GM23338 (cell line): Measurements from ENCODE around the gene MYO9B. TPM values are rescaled to one million over a fixed set of nuclear protein-coding genes. Genes with fewer than 3 reads are reported as not detected.

Experiments used
- ATAC-seq: fragments of 200-7000 bp; cut with Tn5 transposase; 3 replicates; pipeline ENCODE4 v1.9.1; 2020
- DNase-seq: peaks from one replicate; pipeline ENCODE4 v3.0.0-alpha.2; 2015; ENCODE audit warnings: low spot score
- H2AFZ ChIP-seq: fragments of 200-600 bp; sonication (generic); 2 replicates; pipeline ENCODE4 v1.8.0; 2016; ENCODE audit warnings: antibody characterized with exemption, mild to moderate bottlenecking, moderate library complexity
- H3F3A ChIP-seq: fragments of 200-600 bp; sonication (generic); replicated peaks from 2 replicates; pipeline ENCODE4 v1.8.0; 2017; ENCODE audit warnings: antibody characterized with exemption, mixed run types, low read depth
- H3K27ac ChIP-seq: fragments of 200-600 bp; sonication (generic); 2 replicates; pipeline ENCODE4 v1.6.1; 2016; ENCODE audit warnings: low read depth
- H3K27me3 ChIP-seq: fragments of 200-600 bp; sonication (generic); 2 replicates; pipeline ENCODE4 v1.8.0; 2016; ENCODE audit warnings: mild to moderate bottlenecking, mixed run types, moderate library complexity; ENCODE audit not compliant: insufficient read depth
- H3K36me3 ChIP-seq: fragments of 200-600 bp; sonication (generic); 2 replicates; pipeline ENCODE4 v1.8.0; 2016; ENCODE audit warnings: mild to moderate bottlenecking; ENCODE audit not compliant: insufficient read depth
- H3K4me1 ChIP-seq: fragments of 200-600 bp; sonication (generic); 2 replicates; pipeline ENCODE4 v1.8.0; 2016; ENCODE audit warnings: mild to moderate bottlenecking, moderate library complexity; ENCODE audit not compliant: insufficient read depth
- H3K4me2 ChIP-seq: fragments of 200-600 bp; sonication (generic); 2 replicates; pipeline ENCODE4 v1.7.1; 2017; ENCODE audit warnings: mixed run types
- H3K4me3 ChIP-seq: fragments of 200-600 bp; sonication (generic); 2 replicates; pipeline ENCODE4 v1.6.1; 2016; ENCODE audit warnings: mixed run types
- H3K79me2 ChIP-seq: fragments of 200-600 bp; sonication (generic); replicated peaks from 2 replicates; pipeline ENCODE4 v1.8.0; 2017; ENCODE audit warnings: mild to moderate bottlenecking; ENCODE audit not compliant: insufficient read depth
- H3K9me2 ChIP-seq: fragments of 200-600 bp; sonication (generic); 2 replicates; pipeline ENCODE4 v1.8.0; 2017; ENCODE audit not compliant: insufficient read depth
- H4K20me1 ChIP-seq: fragments of 200-600 bp; sonication (generic); replicated peaks from 2 replicates; pipeline ENCODE4 v1.8.0; 2017; ENCODE audit warnings: mild to moderate bottlenecking; ENCODE audit not compliant: insufficient read depth
- H3K27ac Mint-ChIP-seq: 2 replicates; pipeline ENCODE4 v1.8.0; 2020; ENCODE audit warnings: inconsistent platforms, mild to moderate bottlenecking, moderate library complexity, mixed read lengths
- H3K27me3 Mint-ChIP-seq: 3 replicates; pipeline ENCODE4 v1.8.0; 2022; ENCODE audit warnings: low read depth, mild to moderate bottlenecking, moderate library complexity, mixed read lengths, inconsistent platforms; ENCODE audit not compliant: insufficient read depth, poor library complexity
- H3K36me3 Mint-ChIP-seq: 3 replicates; pipeline ENCODE4 v1.8.0; 2021; ENCODE audit warnings: low read depth, mild to moderate bottlenecking, inconsistent platforms, moderate library complexity, mixed read lengths
- H3K4me1 Mint-ChIP-seq: 3 replicates; pipeline ENCODE4 v1.8.0; 2020; ENCODE audit warnings: mild to moderate bottlenecking, inconsistent platforms, mixed read lengths
- H3K4me3 Mint-ChIP-seq: 3 replicates; pipeline ENCODE4 v1.8.0; 2021; ENCODE audit warnings: moderate library complexity, mild to moderate bottlenecking, inconsistent platforms, mixed read lengths
- H3K9me3 Mint-ChIP-seq: 3 replicates; pipeline ENCODE4 v1.8.0; 2020; ENCODE audit warnings: moderate library complexity, mild to moderate bottlenecking, inconsistent platforms, mixed read lengths
- CREB1 ChIP-seq: fragments of 250-450 bp; sonication (Bioruptor Pico); IDR thresholded peaks from 2 replicates; pipeline ENCODE4 v1.5.0; 2020; ENCODE audit warnings: low read depth, mild to moderate bottlenecking, moderate library complexity
- ETS1 ChIP-seq: IDR thresholded peaks from 2 replicates; pipeline ENCODE4 v1.6.1; 2016; ENCODE audit warnings: antibody characterized with exemption
- EZH2phosphoT487 ChIP-seq: fragments of 200-600 bp; sonication (generic); IDR thresholded peaks from one replicate; pipeline ENCODE4 v1.8.1; 2018; ENCODE audit warnings: antibody characterized with exemption; ENCODE audit not compliant: unreplicated experiment
- POLR2AphosphoS5 ChIP-seq: IDR thresholded peaks from 2 replicates; pipeline ENCODE4 v1.6.1; 2016; ENCODE audit warnings: antibody characterized with exemption, low read depth
- ZNF462 ChIP-seq: fragments of 250-450 bp; sonication (Bioruptor Pico); IDR thresholded peaks from 2 replicates; pipeline ENCODE4 v1.5.0; 2020; ENCODE audit warnings: mild to moderate bottlenecking, moderate library complexity
- polyA plus RNA-seq: library from polyadenylated mRNA; unstranded; fragments of >200 nt; fragmentation: Nextera tagmentation; extraction: Ambion mirVana; gene quantifications from 2 replicates; pipeline ENCODE4 v1.2.1, GENCODE V29; 2016
- total RNA-seq: library from RNA; depleted of rRNA; stranded (reverse); fragments of >200 nt; shearing (Covaris generic); gene quantifications from 2 replicates; pipeline ENCODE4 v1.2.3, GENCODE V29; 2014
- TF ChIP-seq, protein P1 (sequence below): IDR thresholded peaks from one replicate; pipeline ENCODE4 v1.6.1; 2018; ENCODE audit warnings: antibody characterized with exemption; ENCODE audit not compliant: unreplicated experiment

The MYO9B gene
- total and polyA plus RNA-seq, 2 experiments from 2014 or later = 28.7 to 61.3 TPM

- Mint-ChIP-seq H3K4me1 (0 out of 3 replicates have a peak, but pooled peaks cover 2% of the 10 kb centered on the region), H3K9me3 (peaks cover 14% of the 10 kb centered on the region; the same call in 2 of the 3 replicates), H3K36me3 (peaks cover 79% of the 10 kb centered on the region), H3K4me3 (no peak overlapping the region), H3K27ac (no peak overlapping the region), H3K27me3 (no peaks in the 10 kb centered on the region)
- TF ChIP-seq ZNF462 = no peak
- no peak for TF ChIP-seq CREB1 (CRISPR knock-in tag)
- no peak for TF ChIP-seq EZH2phosphoT487
- Histone ChIP-seq H4K20me1 (peaks cover 14% of the 10 kb centered on the region), H3F3A (no peaks in the 10 kb centered on the region), H3K4me1 (no peaks in the 10 kb centered on the region), H3K4me2 (no peak overlapping the region), H3K27ac (no peak overlapping the region), H3K79me2 (peaks cover 58% of the 10 kb centered on the region), H3K4me3 (no peak overlapping the region), H3K9me2 (no peaks in the 10 kb centered on the region), H2AFZ (no peak overlapping the region), H3K27me3 (no peaks in the 10 kb centered on the region), H3K36me3 (peaks cover 29% of the 10 kb centered on the region)
- ATAC-seq (no peak), DNase-seq (no peak)
Measured at GRCh38 chr19:17061205-17061604, 14.4 kb upstream of the MYO9B start.

- no peaks in the 10 kb centered on the region for H3K27me3 Mint-ChIP-seq
- peaks cover 80% of the 10 kb centered on the region for H3K36me3 Mint-ChIP-seq
- 0 out of 3 replicates have a peak, but pooled peaks cover 2% of the 10 kb centered on the region for H3K4me1 Mint-ChIP-seq
- Histone ChIP-seq H3K27me3 (no peaks in the 10 kb centered on the region), H3K36me3 (peaks cover 33% of the 10 kb centered on the region), H3K79me2 (peaks cover 63% of the 10 kb centered on the region), H3K27ac (no peak overlapping the region), H2AFZ (no peak overlapping the region), H3K4me1 (no peaks in the 10 kb centered on the region), H3K4me2 (no peak overlapping the region), H3F3A (no peaks in the 10 kb centered on the region), H3K9me2 (no peaks in the 10 kb centered on the region), H3K4me3 (no peak overlapping the region), H4K20me1 (peaks cover 14% of the 10 kb centered on the region)
- H3K4me3 Mint-ChIP-seq = no peak overlapping the region
- no peak for ATAC-seq
- DNase-seq = no peak
- peaks cover 14% of the 10 kb centered on the region; the same call in 2 of the 3 replicates for H3K9me3 Mint-ChIP-seq
- TF ChIP-seq, protein P1, sequence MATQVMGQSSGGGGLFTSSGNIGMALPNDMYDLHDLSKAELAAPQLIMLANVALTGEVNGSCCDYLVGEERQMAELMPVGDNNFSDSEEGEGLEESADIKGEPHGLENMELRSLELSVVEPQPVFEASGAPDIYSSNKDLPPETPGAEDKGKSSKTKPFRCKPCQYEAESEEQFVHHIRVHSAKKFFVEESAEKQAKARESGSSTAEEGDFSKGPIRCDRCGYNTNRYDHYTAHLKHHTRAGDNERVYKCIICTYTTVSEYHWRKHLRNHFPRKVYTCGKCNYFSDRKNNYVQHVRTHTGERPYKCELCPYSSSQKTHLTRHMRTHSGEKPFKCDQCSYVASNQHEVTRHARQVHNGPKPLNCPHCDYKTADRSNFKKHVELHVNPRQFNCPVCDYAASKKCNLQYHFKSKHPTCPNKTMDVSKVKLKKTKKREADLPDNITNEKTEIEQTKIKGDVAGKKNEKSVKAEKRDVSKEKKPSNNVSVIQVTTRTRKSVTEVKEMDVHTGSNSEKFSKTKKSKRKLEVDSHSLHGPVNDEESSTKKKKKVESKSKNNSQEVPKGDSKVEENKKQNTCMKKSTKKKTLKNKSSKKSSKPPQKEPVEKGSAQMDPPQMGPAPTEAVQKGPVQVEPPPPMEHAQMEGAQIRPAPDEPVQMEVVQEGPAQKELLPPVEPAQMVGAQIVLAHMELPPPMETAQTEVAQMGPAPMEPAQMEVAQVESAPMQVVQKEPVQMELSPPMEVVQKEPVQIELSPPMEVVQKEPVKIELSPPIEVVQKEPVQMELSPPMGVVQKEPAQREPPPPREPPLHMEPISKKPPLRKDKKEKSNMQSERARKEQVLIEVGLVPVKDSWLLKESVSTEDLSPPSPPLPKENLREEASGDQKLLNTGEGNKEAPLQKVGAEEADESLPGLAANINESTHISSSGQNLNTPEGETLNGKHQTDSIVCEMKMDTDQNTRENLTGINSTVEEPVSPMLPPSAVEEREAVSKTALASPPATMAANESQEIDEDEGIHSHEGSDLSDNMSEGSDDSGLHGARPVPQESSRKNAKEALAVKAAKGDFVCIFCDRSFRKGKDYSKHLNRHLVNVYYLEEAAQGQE = no peak
- TF ChIP-seq ETS1 = no peak
- TF ChIP-seq POLR2AphosphoS5 = no peak
- H3K27ac Mint-ChIP-seq = no peak overlapping the region
Measured at GRCh38 chr19:17061691-17062090, 13.9 kb upstream of the MYO9B start.
